GM19193 (cell line): ENCODE results near the gene ZCCHC13.

Source experiments
- POLR2A ChIP-seq: IDR thresholded peaks from 4 replicates; pipeline ENCODE4 v1.6.1; 2011; ENCODE audit not compliant: insufficient read depth, insufficient read length; ENCODE audit errors: extremely low read depth

Gene ZCCHC13

DNA sequence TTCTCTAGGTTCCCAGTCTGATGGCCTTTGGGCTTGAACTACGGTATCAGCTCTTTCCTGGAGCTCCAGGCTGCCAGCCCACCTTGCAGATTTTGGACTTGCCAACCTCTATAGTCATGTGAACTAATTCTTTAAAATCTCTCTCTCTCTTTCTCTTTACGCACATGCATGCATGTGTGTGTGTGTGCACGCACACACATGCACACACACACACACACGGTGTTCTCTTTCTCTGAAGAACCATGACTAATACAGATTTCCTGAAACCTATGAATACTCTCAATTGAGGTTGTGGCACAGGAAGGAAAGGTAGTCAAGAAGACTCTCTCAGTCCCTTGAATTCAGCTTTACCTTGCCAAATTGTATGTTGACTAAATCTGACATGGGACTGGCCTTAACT, 6.2 kb upstream of the ZCCHC13 start:
- no peak for TF ChIP-seq POLR2A

DNA sequence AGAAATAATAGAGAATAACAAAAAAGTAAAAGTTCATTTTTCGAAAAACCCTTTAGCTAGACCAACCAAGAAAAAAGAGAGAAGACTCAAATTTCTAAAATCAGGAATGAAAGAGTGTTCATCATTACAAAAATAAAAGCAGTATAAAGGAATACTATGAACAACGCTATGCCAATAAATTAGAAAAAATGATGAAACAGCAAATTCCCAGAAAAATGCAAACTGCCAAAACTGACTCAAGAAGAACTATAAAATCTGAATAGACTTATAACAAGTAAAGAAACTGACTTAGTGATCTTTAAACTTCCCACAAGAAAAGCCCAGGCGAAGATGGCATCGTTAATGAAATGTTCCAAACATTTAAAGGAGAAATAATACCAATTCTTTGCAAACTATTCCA, 3.1 kb upstream of the ZCCHC13 start:
- TF ChIP-seq POLR2A: no peak

DNA sequence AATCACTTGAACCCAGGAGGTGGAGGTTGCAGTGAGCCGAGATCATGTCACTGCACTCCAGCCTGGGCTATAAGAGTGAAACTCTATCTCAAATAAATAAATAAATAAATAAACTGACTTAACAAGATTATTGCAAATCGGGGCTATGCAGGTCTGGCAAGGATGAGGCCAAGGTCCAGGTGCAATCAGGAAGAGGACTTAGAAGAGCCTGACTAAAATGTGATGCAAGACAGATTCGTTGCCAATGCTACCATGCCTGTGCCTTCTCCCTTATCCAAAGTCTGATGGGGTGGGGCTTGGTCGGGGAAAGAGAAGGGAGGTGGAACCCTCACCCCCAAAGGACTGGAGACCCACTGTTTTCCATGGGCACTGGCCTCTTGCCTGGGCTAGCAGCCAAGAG, 14.7 kb downstream of the ZCCHC13 start:
- TF ChIP-seq POLR2A: no peak

DNA sequence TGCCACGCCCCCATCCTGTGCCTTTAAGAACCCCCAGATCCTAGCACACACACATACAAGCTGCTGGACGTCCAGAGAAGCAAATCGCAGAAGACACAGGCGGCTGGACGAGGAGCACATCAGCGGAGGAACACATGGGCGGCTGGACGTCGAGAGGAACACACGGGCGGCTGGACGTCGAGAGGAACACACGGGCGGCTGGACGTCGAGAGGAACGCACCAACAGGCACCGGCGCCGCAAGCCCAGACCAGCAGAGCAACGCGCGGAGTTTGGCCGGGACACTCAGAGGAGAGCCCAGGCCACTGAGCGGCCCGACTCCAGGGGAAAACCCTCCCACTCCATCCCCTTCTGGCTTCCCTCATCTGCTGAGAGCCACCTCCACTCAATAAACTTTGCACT, 17.2 kb downstream of the ZCCHC13 start:
- TF ChIP-seq POLR2A: no peak

DNA sequence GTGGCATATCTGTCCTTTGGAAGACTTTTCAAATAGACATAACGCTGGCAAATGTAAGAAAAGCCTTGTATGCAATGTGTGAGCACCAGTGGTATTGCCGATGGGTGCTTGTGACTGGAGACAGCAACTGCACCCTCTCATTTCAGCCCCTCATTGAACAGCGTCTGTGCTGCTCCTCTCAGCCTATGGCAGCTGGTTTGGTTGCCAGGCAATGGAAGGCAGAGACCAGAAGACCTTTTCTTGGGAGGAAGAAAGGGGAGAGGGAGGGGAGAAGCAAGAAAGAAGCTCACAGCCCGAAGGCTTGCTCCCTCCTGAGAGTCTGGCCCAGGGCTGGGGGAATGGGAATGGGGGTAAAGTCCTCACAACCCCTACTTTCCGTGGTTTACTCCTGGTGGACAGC, 20.2 kb downstream of the ZCCHC13 start:
- no peak for TF ChIP-seq POLR2A

DNA sequence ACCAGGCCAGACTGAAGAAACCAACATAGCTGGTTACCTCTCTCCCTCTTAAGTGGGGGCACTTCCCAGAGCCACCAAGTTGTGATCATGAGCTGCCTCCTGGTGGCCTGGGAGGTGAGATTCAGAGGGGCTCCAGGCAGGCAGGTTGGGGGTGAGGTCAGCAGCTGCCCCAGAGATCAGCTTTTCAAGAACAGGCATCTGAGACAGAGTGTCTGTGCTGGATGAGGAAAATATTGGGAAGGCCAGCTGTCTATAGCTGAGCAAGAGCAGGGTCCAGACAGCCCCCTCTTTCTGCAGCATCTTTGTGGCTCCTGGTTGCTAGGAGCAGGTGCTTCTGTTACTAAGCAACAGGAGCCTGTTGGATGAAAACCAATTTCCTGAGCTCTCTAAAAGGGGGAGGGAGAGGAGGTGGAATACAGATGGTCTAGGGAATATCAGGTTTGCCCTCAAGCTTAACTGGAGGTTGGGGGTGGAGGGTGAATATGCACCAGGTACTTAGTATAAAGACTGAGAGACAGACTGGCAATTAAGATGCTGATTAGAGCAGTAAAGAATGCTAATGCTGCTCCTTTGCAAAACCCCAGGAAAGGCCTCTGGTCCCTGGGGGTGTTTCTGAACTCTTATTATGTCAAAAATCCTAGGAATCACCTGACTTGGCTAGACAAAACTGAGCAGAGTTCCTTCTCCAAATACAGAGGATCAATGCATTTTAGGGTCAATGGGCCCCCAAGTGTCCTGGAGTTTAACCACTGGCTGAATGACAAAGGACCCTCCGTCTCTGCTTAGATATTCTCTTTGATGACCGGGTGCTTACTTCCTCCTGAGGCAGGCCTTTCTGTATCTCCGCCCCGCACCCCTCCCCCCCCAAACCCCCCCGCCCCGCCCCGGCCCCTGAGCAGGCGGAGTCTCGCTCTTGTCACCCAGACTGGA, 21.4 kb downstream of the ZCCHC13 start:
- no peak for TF ChIP-seq POLR2A

DNA sequence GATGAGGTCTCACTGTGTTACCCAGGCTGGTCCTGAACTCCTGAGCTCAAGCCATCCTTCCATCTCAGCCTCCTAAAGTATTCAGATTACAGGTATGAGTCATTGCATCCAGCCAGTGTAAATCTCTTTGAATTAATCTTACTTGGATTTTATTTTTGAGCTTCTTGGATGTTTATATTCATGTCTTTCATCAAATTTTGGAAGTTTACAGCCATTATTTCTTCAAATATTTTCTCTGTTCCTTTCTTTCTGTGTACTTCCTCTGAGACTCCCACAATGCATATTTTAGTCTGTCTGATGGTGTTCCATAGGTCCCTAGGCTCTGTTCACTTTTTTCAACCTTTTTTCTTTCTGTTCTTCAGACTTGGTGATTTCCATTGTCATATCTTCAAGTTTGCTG, 34.9 kb downstream of the ZCCHC13 start:
- no peak for TF ChIP-seq POLR2A

DNA sequence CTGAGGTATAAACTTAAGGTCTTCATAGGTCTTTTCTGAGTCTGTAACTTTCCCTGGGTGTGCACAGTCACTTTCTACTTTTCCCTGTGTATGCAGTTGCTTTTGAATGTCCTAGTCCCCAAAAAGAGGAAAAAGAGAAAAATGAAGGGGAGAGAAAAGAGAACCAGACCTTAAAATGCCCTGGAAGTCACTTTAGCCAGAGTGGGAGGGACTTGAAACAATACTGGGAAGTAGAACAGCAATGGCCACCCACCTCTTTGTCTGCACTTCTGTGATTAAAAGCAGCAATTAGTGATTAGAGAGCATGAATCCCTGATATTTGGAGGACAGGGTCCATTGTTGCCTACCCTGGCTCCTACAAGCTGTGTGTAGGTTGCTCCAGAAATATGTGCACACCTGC, 36.1 kb downstream of the ZCCHC13 start:
- TF ChIP-seq POLR2A: no peak

DNA sequence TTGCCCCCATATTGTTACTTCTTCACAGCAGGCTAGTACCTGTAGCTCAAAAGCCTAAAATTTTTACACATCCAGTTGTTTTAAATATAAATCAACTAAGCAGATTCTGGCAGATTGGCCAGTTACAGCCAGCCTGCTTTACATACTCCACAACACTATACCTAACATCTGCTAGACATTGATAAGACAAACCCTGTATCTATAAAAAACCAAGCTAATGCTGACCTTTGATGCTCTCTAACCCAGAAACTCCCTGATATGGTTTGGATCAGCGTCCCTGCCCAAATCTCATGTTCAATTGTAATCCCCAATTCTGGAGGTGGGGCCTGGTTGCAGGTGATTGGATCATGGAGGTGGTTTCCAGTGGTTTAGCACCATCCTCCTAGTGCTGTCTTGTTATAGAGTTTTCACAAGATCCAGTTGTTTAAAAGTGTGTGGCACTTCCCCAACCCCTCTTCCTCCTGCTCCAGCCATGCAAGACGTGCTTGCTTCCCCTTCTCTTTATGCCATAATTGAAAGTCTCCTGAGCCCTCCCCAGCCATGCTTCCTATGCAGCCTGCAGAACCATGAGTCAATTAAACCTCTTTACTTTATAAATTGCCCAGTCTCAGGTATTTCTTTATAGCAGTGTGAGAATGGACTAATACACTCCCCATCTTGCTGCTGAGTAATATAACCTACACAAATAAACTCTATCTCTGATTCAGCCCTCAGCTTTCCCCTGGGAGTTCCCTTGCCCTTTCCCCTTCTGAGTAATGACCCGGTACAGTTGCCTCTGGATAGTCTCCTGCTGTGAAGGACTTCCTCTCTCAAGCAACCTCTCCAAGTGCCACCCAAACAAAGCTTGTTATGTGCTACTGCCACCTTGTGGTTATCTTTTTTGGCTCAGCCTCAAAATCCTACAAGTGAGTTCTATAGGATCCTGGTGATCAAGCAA, 39.6 kb downstream of the ZCCHC13 start:
- no peak for TF ChIP-seq POLR2A

DNA sequence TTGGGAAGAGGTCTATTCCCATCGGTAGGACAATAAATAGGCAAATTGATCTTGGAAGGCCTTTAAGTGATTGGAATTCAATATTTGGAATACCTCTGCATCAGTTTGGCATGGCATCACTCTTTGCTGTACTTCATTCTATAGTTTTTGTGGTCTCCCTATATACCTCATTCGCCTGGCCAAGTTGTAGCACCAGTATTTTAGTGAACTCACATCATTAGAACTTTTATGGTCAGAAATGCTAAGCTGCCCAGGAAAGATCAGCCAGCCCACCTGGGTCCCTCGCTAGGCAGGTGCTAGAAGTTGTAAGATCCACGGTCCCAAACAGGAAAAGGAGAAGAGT, 40.3 kb downstream of the ZCCHC13 start:
- no peak for TF ChIP-seq POLR2A

DNA sequence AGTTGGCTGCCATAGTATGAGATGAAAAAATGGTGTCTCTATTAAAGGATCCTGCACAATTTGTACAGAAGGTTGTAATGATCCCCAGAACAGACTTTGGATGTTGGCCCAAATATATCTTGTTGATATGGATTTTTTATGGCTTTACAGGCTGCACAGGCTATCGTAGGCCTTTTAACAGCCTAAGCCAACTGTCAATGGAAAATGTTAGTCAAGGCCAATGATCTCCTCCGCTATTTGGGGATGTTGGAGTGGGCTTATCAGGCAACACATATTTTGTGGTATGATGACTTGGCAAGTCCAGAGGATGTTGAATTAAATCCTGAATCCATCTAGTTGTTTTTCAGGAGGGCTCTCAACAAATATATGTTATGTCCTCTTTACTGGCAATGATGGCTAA, 42.1 kb downstream of the ZCCHC13 start:
- TF ChIP-seq POLR2A: no peak

DNA sequence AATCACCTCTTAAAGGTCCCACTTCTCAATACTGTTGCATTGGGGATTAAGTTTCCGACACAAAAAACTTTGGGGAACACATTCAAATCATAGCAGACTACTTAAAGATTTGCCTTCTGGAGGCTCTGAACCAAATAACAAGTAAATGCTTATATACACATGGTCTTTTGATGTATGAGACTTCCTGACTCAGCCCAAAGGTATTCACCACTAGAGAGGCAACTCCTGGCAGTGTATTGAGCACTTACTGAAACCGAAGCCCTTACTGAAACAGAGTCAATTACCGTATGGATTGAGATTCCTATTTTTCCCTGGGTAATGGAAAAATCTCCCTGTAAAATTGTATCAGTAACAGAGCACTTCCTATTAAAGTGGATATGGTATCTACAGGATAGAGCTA, 45.4 kb downstream of the ZCCHC13 start:
- TF ChIP-seq POLR2A: no peak

DNA sequence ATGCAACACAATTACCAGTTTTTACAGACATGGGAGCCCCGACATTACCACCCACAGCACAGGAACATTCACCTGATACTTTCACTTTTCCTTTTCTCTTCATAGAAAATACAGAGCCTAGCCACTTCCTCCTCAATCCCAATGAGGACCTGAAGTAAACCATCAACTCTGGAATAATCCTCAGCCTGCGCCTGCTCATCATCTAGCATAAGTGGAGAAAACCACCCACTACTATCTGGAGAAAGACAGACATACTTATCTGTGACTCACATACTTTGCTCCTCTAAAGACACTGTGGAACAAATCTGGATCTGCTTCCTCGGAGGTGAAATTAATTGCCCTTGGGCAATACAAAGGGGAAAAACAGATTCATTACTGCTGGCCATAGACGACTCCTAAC, 47.8 kb downstream of the ZCCHC13 start:
- no peak for TF ChIP-seq POLR2A

DNA sequence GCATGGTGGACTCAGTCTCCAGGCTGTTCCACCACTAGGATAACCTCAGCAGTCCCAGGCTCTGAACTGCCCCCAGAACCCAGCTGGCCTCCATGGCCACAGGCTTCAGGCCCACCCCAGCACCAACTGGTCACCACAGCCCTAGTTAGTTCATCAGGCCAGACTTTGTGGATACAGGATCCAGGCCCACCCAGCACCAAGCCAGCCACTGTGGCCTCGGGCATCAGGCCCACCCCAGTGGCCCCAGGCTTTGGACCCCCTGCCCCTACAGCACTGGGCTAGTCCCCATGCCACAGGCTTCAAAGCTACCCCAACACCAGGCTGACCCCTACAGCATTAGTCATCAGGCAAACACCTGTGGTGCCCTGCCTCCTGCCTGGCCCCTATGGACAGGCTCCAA, 50.0 kb downstream of the ZCCHC13 start:
- no peak for TF ChIP-seq POLR2A
